ENCODE data around the gene LYRM4.

Gene LYRM4

DNA sequence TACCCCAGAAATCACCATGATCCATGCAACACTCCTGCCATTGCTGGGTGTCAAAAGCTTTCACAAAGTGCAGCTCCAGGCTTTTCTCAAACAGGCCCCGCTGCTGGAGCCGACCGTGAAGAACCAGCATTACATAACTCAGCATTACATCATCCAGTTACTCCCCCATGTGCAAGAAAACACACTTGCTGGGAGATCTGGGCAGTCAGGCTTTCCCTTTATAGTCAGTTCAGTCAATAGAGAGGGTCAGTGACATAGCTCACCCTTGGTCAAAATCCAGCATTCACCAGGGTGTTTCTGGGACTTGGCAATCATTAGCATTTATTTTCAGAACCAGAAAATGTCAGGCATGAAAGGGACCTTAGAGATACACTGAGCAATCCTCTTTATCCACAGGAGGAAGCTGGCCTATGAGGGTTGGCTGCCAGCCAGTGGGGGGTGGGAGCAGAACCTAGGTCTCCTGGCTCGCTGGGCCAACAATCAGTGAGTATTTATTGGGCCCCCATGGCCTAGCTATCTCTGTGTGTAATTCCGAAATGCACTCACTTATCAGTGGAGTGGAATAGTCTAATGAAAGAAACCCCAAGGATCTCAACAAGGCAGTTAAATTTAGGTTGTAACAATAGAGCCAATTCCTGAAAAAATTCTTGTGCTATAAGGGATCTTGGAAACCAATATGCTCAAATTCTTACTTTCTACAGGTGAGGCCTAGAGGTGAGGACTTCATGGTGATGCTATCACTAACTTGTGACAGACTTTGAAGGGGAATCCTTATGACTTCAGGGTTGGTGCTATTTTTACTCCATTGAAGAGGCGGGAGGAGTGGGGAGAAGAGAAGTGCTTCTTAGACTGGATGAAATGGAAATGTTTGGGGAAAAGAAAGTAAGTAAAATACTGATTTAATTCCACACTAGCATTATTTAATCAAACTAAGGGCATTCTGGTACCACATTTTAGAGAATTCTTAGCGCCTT is 54.6 kb downstream of the LYRM4 start:
- DNase-seq (ENCODE audit: low spot score) = peak; percentile 12

- peak; percentile 73 for DNase-seq (ENCODE audit: low spot score)
Measured at GRCh38 chr6:5205035-5205507, 55.7 kb downstream of the LYRM4 start.

GRCh38 chr6:5204376-5204775 is 56.4 kb downstream of the LYRM4 start:
- peak; percentile 17 for DNase-seq (ENCODE audit: low spot score)

GRCh38 chr6:5203546-5203945 is 57.2 kb downstream of the LYRM4 start:
- no peak for DNase-seq (ENCODE audit: low spot score)

- no peak for DNase-seq (ENCODE audit: low spot score)
Measured at GRCh38 chr6:5202941-5203340, 57.8 kb downstream of the LYRM4 start.

DNA sequence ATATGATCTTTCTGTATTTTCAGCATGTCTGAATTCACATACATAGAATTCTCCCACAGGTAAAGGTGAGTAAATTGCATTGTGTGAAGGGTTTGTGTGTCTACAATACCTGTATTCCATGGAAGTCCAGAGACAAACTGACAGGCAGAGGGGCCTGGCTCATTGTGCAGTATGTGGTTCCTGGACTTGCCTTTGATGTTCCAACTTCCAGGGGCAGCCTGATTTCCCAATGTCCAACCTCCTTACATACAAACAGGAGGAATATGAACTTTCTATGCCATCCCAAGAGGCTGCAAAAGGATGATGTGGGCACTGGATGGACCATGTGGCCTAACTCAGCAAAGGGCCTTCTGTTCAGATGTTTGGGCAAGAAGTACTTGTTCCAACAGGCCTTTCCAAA is 58.5 kb downstream of the LYRM4 start:
- DNase-seq (ENCODE audit: low spot score) = no peak

DNA sequence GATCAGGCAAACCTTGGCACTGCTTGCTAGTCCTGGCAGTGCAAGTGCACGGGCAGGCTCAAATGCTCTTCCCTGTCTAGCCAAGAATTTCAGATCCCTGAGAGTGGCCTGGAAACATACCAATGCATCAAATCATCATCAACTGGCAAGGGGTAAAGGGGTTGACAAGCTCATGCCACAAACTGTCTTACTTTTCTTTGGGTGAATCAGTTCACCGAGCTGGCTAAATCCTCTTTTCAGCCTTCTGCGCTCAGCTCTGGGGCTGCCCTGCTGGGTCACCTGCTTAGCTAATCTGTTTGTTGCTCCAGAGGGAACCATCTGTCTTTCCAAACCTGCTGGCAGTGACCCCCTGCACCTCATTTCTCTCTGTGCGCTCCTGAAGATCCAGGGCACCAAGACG is 59.5 kb downstream of the LYRM4 start:
- no peak for DNase-seq (ENCODE audit: low spot score)

GRCh38 chr6:5199702-5200101 is 61.0 kb downstream of the LYRM4 start:
- no peak for DNase-seq (ENCODE audit: low spot score)

DNA sequence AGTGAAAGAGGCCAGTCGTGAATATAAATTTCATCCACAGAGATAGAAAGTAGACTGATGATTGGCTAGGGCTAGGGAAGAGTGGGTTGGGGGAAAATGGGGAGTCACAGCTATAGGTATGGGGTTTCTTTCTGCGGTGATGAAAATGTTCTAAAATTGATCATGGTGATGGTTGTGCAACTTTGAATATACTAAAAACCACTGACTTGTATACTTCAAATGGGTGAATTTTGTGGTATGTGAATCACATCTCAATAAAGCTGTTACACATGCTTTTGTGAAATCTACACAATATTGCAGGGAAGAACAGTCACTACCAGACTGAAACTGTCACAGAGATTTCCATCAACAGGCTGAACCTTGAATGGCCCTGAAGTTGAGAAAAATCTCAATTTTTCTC is 61.5 kb downstream of the LYRM4 start:
- no peak for DNase-seq (ENCODE audit: low spot score)

GRCh38 chr6:5197084-5197483 is 63.7 kb downstream of the LYRM4 start:
- DNase-seq (ENCODE audit: low spot score) = no peak

- DNase-seq (ENCODE audit: low spot score) = no peak
Measured at GRCh38 chr6:5192135-5192794, 68.5 kb downstream of the LYRM4 start.

DNA sequence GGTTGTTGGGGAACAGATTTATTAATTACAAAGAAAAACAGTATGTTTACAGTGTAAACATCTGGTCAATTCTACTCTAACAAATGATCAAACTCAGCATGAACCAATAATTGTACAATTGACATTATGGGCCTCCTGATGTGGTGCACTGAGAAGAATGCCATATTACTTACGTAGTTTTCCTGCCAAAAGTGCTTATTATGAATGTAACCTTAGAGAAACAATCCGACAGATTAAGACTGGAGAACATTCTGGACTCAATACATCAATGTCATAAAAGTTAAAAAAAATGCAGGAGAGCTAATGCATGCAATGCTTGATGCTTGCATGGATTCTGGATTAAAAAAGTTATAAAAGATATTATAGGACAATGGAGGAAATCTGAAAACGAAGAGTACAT is 69.0 kb downstream of the LYRM4 start:
- DNase-seq (ENCODE audit: low spot score) = no peak

DNA sequence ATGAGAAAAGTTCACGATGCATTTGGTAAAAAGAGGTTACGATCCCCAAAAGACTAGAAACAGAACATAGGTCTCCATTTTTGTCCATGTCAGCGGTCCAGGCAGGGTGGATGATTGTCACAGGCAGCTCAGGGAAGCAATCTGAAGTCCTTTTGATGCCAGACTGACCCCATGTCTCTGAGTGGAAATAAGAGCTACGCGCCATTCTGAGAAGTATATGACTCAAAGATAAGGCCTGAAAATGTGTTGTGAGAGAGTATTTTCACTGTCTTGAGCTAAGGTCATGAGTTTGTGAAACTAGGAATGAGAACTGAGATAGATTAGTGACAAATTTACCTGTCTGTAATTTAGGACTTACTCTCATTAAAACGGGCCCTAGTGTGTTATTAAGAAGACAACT is 69.5 kb downstream of the LYRM4 start:
- DNase-seq (ENCODE audit: low spot score) = no peak

- peak; percentile 84 for DNase-seq (ENCODE audit: low spot score)
Measured at GRCh38 chr6:5190507-5190906, 70.2 kb downstream of the LYRM4 start.

GRCh38 chr6:5188646-5189045 is 72.1 kb downstream of the LYRM4 start:
- DNase-seq (ENCODE audit: low spot score) = no peak

- no peak for DNase-seq (ENCODE audit: low spot score)
Measured at GRCh38 chr6:5184878-5185277, 75.9 kb downstream of the LYRM4 start.

DNA sequence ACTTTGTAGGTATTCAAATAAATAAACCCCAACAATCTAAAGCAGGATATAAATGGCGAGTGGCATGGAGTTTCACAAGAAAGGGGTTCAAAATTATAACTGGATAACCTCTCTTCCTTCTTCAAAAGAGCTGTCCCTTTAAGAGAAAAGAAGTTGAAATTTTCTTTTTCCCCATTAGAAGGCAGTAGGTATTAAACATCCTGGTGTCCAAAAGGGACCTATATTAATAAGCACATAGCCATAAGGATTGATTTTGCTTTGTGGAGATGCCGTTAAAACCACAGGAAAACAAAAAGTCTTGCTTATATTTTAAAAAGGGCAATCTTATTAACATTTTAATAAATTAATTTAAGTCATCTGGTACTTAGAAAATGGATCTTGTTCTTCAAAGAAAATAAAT is 76.5 kb downstream of the LYRM4 start:
- DNase-seq (ENCODE audit: low spot score) = no peak

GRCh38 chr6:5181510-5182317 is 79.0 kb downstream of the LYRM4 start:
- no peak for DNase-seq (ENCODE audit: low spot score)

GRCh38 chr6:5180636-5181035 is 80.1 kb downstream of the LYRM4 start:
- no peak for DNase-seq (ENCODE audit: low spot score)

DNA sequence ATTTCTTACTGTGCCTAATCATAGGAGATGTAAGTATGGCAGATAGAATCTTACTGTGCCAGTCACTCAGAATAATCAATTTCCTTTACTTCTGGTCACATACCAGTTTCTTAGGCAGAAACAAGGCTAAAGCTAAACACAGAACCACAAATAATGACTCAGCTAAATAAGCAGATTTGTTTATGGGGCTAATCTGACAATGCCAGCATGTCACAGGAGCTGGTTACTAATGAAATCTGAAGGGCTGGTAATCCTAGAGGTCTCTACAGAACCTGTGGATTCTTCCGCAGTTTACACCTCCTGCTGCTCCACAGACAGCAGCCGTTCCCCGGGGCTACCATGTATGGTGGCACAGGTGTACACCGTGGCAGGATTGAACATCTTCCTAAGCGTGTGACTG is 80.8 kb downstream of the LYRM4 start:
- DNase-seq (ENCODE audit: low spot score) = no peak

GRCh38 chr6:5178806-5179205 is 81.9 kb downstream of the LYRM4 start:
- DNase-seq (ENCODE audit: low spot score) = no peak

DNA sequence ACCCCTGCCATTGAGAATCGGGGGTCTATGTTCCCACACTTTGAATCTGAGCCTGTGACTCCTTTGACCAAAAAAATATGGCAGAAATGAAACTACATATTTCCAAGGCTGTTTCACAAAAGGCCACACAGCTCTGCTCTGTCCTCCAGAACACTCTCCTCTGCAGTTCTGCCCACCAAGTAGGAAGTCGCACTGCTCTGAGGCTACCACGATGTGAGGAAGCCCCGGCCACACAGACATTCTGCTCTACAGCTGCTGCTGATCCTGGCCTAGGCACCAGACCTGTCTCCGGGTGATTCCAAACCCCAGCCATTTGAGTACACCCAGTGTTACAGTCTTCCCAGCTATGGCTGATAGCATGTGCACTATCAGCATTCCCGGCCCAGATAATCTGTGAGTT is 85.1 kb downstream of the LYRM4 start:
- DNase-seq (ENCODE audit: low spot score) = no peak

All from kidney capillary endothelial cell (primary cell).